ENCODE measurements around the gene MEX3A.

The MEX3A gene

GRCh38 chr1:156102633-156103511 lies 20.6 kb upstream of the MEX3A start:
- DNase-seq (ENCODE audit: low read depth in 2 of 2), result peak in 1 of 2 experiments; percentile 68

- no peak for DNase-seq (ENCODE audit: low read depth in 2 of 2)
These were observed 19.6 kb upstream of the MEX3A start for GRCh38 chr1:156101880-156102279.

GRCh38 chr1:156100205-156100995 lies 18.1 kb upstream of the MEX3A start:
- no peak for DNase-seq (ENCODE audit: low read depth in 2 of 2)

GRCh38 chr1:156099282-156099681 lies 17.0 kb upstream of the MEX3A start:
- DNase-seq (ENCODE audit: low read depth in 2 of 2), result no peak

- DNase-seq (ENCODE audit: low read depth in 2 of 2), result no peak
These were observed 16.5 kb upstream of the MEX3A start for GRCh38 chr1:156098784-156099183.

- no peak for DNase-seq (ENCODE audit: low read depth in 2 of 2)
These were observed 15.4 kb upstream of the MEX3A start for GRCh38 chr1:156097499-156098178.

GRCh38 chr1:156096640-156097391 lies 14.6 kb upstream of the MEX3A start:
- DNase-seq (ENCODE audit: low read depth in 2 of 2), result peak in 1 of 2 experiments; percentile 59

GRCh38 chr1:156095906-156096508 lies 13.7 kb upstream of the MEX3A start:
- no peak for DNase-seq (ENCODE audit: low read depth in 2 of 2)

GRCh38 chr1:156091610-156092009 lies 9.3 kb upstream of the MEX3A start:
- no peak for DNase-seq (ENCODE audit: low read depth in 2 of 2)

- peak in 1 of 2 experiments; percentile 47 for DNase-seq (ENCODE audit: low read depth in 2 of 2)
These were observed 8.5 kb upstream of the MEX3A start for GRCh38 chr1:156090840-156091188.

- DNase-seq (ENCODE audit: low read depth in 2 of 2), result no peak
These were observed 8.0 kb upstream of the MEX3A start for GRCh38 chr1:156090138-156090839.

- DNase-seq (ENCODE audit: low read depth in 2 of 2), result no peak
These were observed 7.4 kb upstream of the MEX3A start for GRCh38 chr1:156089704-156090103.

- DNase-seq (ENCODE audit: low read depth in 2 of 2), result no peak
These were observed 4.0 kb upstream of the MEX3A start for GRCh38 chr1:156086256-156086662.

- DNase-seq (ENCODE audit: low read depth in 2 of 2), result no peak
These were observed 1.8 kb upstream of the MEX3A start for GRCh38 chr1:156083800-156084790.

- no peak for DNase-seq (ENCODE audit: low read depth in 2 of 2)
These were observed 352 bp downstream of the MEX3A start for GRCh38 chr1:156081917-156082308.

- DNase-seq (ENCODE audit: low read depth in 2 of 2), result no peak
These were observed 917 bp downstream of the MEX3A start for GRCh38 chr1:156081180-156081916.

- DNase-seq (ENCODE audit: low read depth in 2 of 2), result no peak
These were observed 1.4 kb downstream of the MEX3A start for GRCh38 chr1:156080863-156081179.

GRCh38 chr1:156080241-156080862 lies 1.9 kb downstream of the MEX3A start:
- no peak for DNase-seq (ENCODE audit: low read depth in 2 of 2)
